ENCODE measurements around the gene PLA2G5.

PLA2G5 gene

GRCh38 chr1:20093303-20093702 lies 23.3 kb downstream of the PLA2G5 start:
- DNase-seq, result no peak

GRCh38 chr1:20093940-20094391 lies 24.0 kb downstream of the PLA2G5 start:
- DNase-seq, result no peak

DNA sequence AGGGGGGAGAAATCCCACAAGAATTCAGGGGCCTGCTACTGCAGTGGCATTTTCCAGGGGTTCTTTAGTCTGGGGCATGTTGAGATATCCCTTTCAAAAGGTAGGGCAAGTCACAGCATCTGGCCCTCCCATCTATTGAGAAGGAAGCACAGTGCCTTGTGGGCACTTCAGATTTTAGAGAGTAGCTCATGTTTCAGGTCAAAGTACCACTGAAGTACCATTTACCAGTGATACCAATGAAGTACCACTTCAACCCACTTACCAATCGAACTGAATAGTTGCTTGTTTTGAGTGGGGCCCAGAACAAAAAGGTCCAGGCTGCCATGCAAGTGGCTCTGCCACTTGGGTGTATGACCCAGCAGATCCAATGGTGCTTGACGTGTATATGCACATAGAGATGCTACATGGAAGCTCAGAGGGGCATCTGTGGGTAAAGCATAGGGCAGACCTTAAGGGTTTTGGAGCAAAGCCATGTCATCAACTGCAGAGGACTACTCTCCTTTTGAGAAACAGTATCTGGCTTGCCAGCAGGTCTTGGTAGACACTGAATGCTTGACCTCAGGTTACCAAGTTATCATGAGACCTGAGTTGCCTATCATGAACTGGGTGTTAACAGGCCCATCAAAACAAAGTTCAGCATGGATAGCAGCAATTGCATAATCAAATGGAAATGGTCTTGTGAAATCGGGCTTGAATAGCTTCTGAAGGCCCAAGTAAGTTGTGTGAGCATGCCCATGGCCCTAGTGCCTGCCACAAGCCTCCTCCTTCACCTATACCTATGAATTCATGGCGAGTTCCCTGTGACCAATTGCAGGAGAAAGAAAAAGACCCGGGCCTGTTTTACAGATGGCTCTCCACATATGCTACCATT lies 25.8 kb downstream of the PLA2G5 start:
- no peak for DNase-seq

GRCh38 chr1:20096840-20097447 lies 26.9 kb downstream of the PLA2G5 start:
- DNase-seq, result no peak

DNA sequence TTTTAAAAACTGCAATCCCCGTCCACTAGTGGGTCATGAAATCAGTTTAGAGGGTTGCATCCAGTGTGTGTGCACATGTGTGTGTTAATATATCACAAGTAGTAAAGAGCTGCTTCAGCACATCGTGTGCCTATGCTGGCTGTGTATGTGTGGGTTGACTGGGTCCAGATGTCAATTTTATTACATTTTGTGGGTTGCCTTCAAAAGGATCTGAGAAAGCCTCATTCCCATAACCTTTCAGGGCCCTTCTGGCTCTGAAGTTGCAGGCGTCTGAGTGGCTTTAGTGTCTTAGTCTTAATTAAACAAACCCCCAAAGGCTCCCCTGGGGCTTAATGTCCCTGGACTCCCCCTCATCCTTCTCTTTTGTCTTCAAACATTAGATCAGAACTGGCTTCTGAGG lies 29.5 kb downstream of the PLA2G5 start:
- no peak for DNase-seq

- peak; percentile 49 for DNase-seq
These were observed 30.8 kb downstream of the PLA2G5 start for GRCh38 chr1:20100632-20101355.

- peak; percentile 21 for DNase-seq
These were observed 32.9 kb downstream of the PLA2G5 start for GRCh38 chr1:20102875-20103274.

DNA sequence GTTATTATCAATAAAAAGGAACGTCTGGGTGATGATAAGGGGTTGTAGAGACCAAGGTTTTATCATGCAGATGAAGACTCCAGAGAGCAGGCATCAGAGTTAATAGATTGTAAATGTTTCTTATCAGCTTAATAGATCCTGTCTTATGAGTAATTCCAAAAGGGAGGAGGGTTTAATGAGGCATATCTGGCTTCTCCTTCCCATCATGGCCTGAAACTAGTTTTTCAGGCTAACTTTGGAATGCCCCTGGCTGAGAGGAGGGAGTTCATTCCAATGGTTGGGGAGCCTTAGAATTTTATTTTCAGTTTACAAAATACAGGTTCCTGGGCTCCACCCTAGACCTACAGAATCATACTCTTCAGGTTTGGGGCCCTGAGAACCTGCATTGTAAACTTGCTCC lies 35.9 kb downstream of the PLA2G5 start:
- no peak for DNase-seq

- no peak for DNase-seq
These were observed 37.4 kb downstream of the PLA2G5 start for GRCh38 chr1:20107351-20107750.

- DNase-seq, result no peak
These were observed 37.8 kb downstream of the PLA2G5 start for GRCh38 chr1:20107796-20108195.

DNA sequence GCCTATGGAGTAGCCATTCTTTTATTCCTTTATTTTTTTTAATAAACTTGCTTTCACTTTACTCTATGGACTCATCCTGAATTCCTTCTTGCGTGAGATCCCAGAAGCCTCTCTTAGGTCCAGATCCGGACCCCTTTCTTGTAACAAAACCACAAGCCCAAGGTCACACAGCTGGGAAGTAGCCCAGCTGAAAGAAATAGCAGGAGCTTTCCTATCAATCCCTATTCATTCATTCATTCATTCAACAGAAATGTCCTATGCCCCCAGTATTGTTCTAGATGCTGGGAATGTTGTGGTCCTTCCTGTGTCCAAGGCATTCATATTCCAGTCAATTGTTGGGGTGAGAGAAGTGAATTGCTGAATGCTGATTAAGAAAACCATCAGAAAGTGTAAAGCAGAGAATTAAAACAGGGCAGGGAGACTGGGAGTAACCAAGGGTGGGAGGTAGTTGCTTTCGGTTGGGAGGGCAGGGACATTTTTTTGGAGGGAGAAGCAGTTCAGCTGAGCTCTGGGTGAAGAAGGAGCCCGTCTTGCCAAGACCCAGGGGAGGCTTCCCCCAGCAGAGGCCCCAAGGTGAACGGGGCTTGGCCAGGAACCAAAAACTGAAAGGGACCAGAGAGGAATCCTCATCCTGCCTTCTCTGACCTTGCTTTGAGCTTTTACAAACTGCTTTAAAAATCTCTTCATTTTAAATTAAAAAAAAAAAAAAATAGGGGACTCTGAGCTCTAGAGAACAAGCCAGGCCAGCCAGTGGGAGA lies 38.6 kb downstream of the PLA2G5 start:
- no peak for DNase-seq

- DNase-seq, result no peak
These were observed 39.3 kb downstream of the PLA2G5 start for GRCh38 chr1:20109223-20109856.

GRCh38 chr1:20110679-20111078 lies 40.7 kb downstream of the PLA2G5 start:
- peak; percentile 25 for DNase-seq

- no peak for DNase-seq
These were observed 41.5 kb downstream of the PLA2G5 start for GRCh38 chr1:20111452-20111851.

- DNase-seq, result no peak
These were observed 42.4 kb downstream of the PLA2G5 start for GRCh38 chr1:20112279-20113000.

GRCh38 chr1:20114021-20114648 lies 44.1 kb downstream of the PLA2G5 start:
- no peak for DNase-seq

DNA sequence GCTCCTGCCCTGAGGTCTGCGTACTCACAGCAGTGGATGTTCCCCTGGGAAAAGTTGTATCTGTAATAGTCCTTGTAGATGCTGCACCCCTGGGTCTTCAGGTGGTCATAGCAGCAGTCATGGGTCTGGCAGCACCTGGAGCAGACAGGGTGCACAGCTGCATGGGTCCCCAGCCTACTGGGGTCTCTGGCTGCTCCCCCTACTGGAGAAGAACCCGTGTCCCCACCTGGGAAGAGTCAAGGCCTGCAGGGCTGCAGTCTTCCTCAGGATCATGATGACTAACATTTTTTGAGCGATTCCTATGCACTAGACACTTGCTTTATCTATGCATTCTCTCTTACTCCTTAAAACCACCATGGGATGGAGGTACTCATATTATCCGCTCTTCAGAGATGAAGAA lies 45.5 kb downstream of the PLA2G5 start:
- no peak for DNase-seq

- DNase-seq, result no peak
These were observed 45.9 kb downstream of the PLA2G5 start for GRCh38 chr1:20115916-20116315.

GRCh38 chr1:20117236-20117635 lies 47.2 kb downstream of the PLA2G5 start:
- no peak for DNase-seq

GRCh38 chr1:20119347-20119746 lies 49.4 kb downstream of the PLA2G5 start, which contains the start of gene PLA2G2D:
TSS of gene PLA2G2D (minus strand) at chr1:20119536. CDS start at chr1:20119498, 38 bp downstream.
- DNase-seq, result no peak

DNA sequence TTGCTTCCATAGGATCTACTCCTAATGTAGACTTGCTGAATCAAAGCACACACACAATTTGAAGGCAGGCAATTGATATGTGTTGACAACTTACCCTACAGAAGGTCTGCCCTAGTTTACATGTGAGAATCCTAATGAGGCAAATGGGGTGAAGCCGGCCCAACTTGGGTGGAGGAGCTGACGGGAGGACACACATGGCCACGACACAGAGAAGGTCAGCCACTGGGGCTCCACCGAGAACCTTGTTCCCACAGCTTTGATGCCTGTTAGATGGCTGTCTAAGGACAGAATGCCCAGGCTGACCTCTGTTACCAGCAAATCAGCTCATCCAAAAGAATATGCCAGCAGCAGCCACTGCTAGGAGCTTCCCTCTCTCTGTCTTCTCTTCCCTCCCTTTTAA lies 50.8 kb downstream of the PLA2G5 start:
- DNase-seq, result no peak
